IMR-90 (cell line): Measurements from ENCODE around the gene SLC29A1.

Experiments
- CEBPB ChIP-seq: IDR thresholded peaks from 2 replicates; pipeline ENCODE4 v1.6.1; 2012; ENCODE audit warnings: low read depth, low read length, improper control_type of control experiment
- CTCF ChIP-seq: conservative IDR thresholded peaks from 2 replicates; pipeline ENCODE4 v1.5.1; 2012; ENCODE audit warnings: mild to moderate bottlenecking, low read depth, low read length, improper control_type of control experiment

- no peak for TF ChIP-seq CEBPB
- TF ChIP-seq CTCF: no peak
Observed at GRCh38 chr6:44247338-44248302, 24.2 kb downstream of the SLC29A1 start.
